HL-60 (cell line): Measurements from ENCODE around the gene ARHGAP25.

Source experiments
- DNase-seq, 2 experiments: peaks; one replicate each; pipeline ENCODE4 v3.0.0-alpha.2; 2010 to 2020; ENCODE audit warnings: low read depth in 1 of 2, low spot score in 1 of 2
- H3K27ac ChIP-seq: fragments of 250-450 bp; sonication (Bioruptor Pico); replicated peaks from 2 replicates; pipeline ENCODE4 v1.5.1; 2020; ENCODE audit warnings: mild to moderate bottlenecking, moderate library complexity
- H3K27me3 ChIP-seq: fragments of 250-450 bp; sonication (Bioruptor Pico); 2 replicates; pipeline ENCODE4 v1.5.1; 2021; ENCODE audit warnings: mild to moderate bottlenecking, moderate library complexity; ENCODE audit not compliant: insufficient read depth, poor library complexity, severe bottlenecking
- H3K4me3 ChIP-seq: replicated peaks from 2 replicates; pipeline ENCODE4 v1.5.1; 2011; ENCODE audit warnings: mild to moderate bottlenecking, control low read depth, low read length; ENCODE audit not compliant: insufficient read depth
- GABPA ChIP-seq: IDR thresholded peaks from 2 replicates; pipeline ENCODE4 v1.6.1; 2012; ENCODE audit warnings: low read depth
- POLR2AphosphoS5 ChIP-seq: IDR thresholded peaks from 2 replicates; pipeline ENCODE4 v1.6.1; 2012; ENCODE audit warnings: low read depth
- REST ChIP-seq: IDR thresholded peaks from 2 replicates; pipeline ENCODE4 v1.6.1; 2012; ENCODE audit warnings: low read depth; ENCODE audit not compliant: insufficient replicate concordance
- SPI1 ChIP-seq: IDR thresholded peaks from 2 replicates; pipeline ENCODE4 v1.6.1; 2012; ENCODE audit warnings: low read depth, mild to moderate bottlenecking, borderline replicate concordance
- TF ChIP-seq, protein P1 (sequence below): IDR thresholded peaks from one replicate; pipeline ENCODE4 v1.5.1; 2011; ENCODE audit warnings: low read length, control low read depth, inconsistent platforms; ENCODE audit not compliant: insufficient read depth

The ARHGAP25 gene

DNA sequence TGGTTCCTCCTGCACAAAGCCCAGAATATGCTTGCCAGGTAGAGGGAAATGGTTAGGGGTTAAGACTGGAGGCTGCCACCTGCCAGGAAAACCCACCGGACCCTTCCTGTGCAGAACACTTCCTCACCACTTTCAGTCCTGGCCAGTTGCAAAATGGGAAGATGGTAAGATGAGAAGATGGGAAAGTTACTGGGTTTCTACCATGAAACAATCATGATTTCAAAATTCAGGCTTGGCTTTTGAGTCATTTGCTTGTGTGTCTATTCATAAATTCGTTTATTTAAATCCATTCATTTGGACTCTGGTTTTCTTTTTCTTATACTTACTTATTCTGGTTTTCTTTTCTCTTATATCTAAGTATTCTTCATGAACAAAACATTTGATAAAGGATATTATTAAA lies 129.4 kb downstream of the ARHGAP25 start:
- H3K27me3 ChIP-seq = no peaks in the 10 kb centered on the region
- H3K27ac ChIP-seq = no peak overlapping the region
- TF ChIP-seq POLR2AphosphoS5 = no peak
- TF ChIP-seq REST = no peak
- TF ChIP-seq, protein P1, sequence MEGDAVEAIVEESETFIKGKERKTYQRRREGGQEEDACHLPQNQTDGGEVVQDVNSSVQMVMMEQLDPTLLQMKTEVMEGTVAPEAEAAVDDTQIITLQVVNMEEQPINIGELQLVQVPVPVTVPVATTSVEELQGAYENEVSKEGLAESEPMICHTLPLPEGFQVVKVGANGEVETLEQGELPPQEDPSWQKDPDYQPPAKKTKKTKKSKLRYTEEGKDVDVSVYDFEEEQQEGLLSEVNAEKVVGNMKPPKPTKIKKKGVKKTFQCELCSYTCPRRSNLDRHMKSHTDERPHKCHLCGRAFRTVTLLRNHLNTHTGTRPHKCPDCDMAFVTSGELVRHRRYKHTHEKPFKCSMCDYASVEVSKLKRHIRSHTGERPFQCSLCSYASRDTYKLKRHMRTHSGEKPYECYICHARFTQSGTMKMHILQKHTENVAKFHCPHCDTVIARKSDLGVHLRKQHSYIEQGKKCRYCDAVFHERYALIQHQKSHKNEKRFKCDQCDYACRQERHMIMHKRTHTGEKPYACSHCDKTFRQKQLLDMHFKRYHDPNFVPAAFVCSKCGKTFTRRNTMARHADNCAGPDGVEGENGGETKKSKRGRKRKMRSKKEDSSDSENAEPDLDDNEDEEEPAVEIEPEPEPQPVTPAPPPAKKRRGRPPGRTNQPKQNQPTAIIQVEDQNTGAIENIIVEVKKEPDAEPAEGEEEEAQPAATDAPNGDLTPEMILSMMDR = no peak
- no peak for TF ChIP-seq SPI1
- TF ChIP-seq GABPA = no peak
- no peak overlapping the region for H3K4me3 ChIP-seq
- DNase-seq = no peak

GRCh38 chr2:68865108-68865507 lies 130.5 kb downstream of the ARHGAP25 start:
- Histone ChIP-seq H3K27ac (no peak overlapping the region), H3K27me3 (no peaks in the 10 kb centered on the region), H3K4me3 (no peak overlapping the region)
- DNase-seq = no peak
- no peak for TF ChIP-seq POLR2AphosphoS5
- no peak for TF ChIP-seq SPI1
- no peak for TF ChIP-seq GABPA
- TF ChIP-seq, protein P1 = no peak
- TF ChIP-seq REST = no peak

GRCh38 chr2:68870215-68870614 lies 135.6 kb downstream of the ARHGAP25 start:
- no peaks in the 10 kb centered on the region for H3K27me3 ChIP-seq
- H3K4me3 ChIP-seq = no peak overlapping the region
- no peak overlapping the region for H3K27ac ChIP-seq
- DNase-seq = no peak
- TF ChIP-seq, protein P1 = no peak
- TF ChIP-seq GABPA (no peak), REST (no peak), POLR2AphosphoS5 (no peak), SPI1 (no peak)
